A204.1 (cell line): Measurements from ENCODE around the gene MMP8.

Experiments
- FAIRE-seq: peaks from 2 replicates; lab custom pipeline; 2012; peaks lifted over from hg19 to GRCh38; lab: Jason Lieb, UNC

The MMP8 gene

DNA sequence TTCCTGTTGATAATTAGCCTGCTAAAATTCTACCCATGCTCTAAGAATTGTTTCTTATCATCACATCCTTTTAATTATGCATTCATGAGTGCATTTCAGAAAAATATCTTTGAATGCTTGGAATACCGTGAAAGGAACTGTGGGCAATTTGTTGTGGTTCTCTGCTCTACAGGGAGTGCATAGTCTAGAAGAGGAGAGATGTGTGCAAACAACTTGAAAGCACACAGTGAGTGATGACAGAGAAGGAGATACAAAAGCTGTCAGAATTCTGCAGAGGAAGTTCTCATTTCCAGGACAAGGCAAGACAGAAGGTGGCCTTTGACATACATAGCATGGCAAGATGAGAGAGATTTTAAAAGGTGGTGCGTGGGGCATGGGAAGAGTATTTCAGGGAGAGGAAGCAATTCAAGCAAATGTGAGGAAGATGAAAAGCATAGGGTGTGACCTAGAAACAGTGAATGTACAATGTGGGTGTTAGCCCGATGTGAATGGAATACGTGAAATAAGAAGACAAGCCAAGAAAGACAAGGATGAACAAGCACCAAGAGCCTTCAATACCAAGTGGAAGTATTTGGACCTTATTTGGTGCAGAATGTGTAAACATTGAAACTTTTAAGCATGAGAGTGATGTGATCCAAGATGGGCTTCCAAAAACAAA, 5.0 kb downstream of the MMP8 start:
- FAIRE-seq: no peak

DNA sequence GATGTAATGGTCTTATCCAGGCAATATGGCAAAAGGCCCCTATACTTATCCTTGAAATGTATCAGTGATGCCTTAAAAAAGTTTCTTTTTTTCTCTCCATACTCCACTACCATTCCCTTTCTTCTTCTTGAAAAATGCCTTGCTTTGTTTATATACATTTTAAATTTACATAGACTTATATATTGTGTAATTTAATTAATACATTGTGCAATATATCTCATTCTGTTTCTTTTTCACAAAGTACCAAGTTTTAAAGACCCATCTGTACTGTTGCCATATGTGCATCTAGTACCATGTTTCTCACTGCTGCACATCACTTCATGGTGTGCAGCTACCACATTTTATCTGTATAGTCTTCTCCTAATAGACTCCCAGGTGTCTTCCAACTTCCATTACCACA, 7.5 kb downstream of the MMP8 start:
- no peak for FAIRE-seq

DNA sequence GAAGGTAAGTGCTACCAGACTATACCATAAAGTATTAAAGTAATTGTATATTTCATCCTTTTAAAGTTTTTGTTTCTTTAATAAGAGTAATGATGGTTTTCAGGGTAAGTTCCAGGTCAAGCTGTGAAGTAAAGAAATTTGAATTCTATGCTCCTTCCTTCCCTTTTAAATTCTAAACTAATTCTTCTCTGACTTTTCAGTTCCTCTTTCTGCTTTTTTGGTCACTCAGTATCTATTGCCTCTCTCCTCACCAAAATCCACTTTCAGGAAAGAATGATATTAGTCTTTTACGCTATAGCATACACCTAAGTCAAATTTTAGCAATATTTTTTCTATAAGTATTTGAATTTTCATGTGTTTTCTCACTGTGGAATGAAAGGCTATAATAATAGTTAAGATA, 8.2 kb downstream of the MMP8 start:
- FAIRE-seq: no peak

DNA sequence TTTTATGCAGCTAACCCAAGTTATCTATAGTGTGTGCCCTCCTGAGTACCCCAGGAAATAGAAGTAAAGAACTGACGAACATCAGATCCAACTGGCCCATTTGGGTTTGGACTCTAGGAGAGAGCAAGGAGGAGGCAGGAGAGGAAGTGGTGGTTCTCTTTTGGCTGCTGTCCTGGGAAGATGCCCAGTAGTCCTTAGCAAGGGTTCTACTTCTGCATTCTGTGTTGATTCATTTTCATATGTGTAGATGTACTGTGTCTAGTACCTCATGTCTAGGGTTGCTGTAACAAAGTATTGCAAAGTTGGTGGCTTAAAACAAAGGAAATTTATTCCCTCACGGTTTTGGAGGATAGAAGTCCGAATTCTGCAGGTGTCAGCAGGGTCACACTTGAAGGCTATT, 12.6 kb downstream of the MMP8 start:
- no peak for FAIRE-seq

DNA sequence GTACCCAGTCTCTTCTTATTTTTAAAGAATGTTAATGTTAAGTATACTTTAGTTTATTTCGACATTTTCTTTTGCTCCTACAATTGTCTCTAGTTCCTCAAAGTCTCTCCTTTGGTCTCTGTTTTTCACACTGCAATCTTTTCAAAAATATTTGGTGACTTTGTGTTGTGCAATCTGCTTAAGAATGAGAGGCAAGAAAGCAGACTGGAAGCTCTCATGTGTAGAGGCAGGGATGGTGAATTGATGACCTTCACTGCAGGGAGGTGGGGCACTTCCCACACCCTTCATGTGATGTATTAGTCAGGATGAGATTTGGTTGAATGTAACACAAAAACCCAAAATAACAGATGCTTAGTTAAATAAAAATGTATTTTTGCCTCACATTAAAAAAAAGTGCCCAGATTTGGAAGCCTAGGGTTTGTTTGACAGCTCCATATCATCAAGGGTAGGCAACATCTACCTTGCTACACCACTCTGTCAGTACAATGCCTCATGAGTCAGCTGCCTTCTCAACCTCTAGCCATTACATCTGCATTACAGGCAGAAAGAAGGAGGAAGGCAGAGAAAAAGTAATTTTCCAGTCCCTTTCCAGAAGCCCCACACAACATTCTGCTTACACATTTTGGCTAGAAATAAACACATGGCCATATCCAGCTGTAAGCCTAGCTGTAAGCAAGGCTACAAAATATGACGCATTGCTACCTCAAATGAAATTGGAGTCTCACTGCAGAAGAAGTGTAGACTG, 15.4 kb downstream of the MMP8 start:
- no peak for FAIRE-seq

DNA sequence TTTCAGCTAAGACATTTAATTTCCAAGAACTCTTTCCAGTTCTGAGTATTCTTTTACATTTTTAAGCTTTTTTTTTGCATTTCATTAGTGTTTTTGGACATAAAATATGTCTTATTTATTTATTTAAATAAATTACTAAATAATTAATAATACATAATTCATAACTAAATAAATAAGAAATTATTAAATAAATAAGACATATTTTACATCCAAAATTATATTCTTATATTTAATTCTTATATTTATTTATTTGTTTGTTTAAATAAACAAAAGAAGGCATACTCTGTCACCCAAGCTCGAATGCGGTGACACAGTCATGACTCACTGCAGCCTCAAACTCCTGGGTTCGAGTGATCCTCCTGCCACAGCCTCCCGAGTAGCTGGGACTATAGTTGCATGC, 16.1 kb downstream of the MMP8 start:
- peak; percentile 52 for FAIRE-seq

DNA sequence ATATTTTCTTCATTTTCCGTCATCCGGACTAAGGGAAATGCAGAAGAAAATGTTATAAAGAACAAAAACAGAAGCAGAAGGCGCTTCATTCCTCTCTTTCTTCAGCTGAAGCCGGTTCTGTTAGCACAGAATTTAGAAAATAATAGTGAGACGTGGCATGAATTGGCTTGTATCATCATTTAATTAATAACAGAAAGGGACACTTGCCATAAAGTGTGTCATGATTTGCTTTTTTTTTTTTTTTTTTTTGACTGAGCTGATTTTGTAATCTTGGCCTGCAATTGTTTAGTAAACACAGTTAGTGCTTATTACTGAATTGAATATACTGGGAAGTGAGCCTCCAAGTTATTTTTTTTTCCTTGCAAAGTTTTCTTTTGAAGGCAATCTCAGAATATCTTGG, 19.1 kb downstream of the MMP8 start, which contains the start of gene MMP27:
Gene MMP27, minus strand, starts transcription at position 144 of the 400 bp plus-strand sequence. Its CDS starts 55 bp downstream, at position 89.
- FAIRE-seq: no peak

DNA sequence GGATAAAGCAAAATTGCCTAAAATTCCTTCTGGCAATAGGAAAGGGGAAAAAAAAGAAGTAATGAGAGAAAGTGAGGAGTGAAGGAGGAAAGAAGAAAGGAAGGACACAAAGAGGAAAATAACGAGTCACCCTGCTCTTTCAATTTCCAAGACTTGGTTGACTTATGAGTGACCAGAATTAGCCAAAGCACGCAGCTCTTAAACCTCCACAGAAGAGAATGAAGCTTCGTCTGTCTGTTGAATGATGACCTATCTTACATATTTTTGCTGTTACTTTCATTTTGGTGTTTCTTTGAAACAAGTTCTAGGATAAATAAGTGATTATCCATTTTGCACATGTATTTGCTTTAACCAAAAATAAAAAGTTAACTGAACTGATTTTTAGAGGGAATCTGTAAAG, 19.9 kb downstream of the MMP8 start:
- no peak for FAIRE-seq

DNA sequence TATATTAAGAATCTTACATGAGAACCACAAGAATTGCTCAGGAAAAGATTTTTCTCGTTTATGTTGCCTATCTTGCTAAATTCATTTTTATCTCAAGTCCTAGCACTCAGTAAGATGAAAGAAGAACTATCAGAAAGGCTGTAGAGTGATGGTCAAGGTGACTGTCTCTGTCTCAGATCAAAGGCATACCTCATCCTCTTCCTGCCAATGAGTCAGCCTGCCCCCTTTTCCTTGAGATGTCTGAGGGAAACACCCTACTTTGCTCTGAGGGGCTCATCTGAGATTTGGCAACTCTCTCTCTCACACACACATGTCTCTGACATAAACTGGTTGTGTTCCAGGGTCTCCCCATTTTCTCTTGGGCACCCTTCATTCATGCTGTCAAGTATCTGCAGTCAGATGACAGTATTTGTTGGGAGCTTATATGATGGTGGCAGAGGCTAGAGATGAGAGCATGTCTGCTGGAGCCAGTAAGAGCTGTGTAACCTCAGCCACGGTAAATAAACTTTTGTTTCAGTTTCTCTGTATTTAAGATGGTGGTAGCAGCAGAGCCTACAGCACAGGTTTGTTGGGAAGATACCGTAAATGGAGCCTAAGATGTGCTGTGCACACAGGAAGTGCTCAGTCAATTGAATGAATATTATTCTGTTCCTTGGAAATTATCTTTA, 20.8 kb downstream of the MMP8 start:
- no peak for FAIRE-seq

DNA sequence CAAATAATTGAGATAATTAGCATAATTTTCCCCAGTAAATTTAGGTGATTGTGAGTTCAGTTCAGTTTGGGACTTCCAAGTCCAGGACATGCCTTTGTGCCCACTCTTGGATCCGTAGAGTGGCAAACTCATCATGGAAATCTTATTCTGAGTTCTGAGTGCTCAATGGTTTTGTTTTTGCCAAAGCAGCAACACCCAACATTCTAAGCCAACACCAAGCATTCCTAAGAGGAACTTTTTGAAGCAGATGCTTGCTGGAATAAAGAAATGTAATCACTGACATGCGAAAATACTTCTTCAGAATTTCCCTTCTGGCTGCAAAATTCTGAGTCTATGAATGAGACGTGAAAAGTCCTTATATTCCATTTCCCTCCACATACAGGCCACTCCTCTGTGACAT, 29.6 kb downstream of the MMP8 start:
- no peak for FAIRE-seq

DNA sequence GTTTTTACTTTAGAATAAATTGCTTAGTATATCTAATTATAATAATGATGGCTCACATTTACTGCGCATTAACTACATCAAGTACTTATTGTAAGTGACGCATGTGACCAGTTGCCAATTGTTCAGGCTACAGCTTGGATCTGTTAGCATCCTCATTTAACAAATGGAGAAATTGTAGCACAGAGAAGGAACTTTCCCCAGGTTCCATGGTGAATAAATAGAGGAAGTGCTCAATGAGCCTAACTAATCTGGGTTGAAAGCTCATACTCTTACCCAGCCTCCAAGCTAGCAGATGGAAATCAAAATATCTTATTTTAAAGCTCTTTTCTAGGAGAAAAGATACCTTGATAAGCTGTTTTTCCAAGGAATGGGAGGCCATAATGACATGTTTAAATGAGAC, 39.0 kb downstream of the MMP8 start:
- no peak for FAIRE-seq

DNA sequence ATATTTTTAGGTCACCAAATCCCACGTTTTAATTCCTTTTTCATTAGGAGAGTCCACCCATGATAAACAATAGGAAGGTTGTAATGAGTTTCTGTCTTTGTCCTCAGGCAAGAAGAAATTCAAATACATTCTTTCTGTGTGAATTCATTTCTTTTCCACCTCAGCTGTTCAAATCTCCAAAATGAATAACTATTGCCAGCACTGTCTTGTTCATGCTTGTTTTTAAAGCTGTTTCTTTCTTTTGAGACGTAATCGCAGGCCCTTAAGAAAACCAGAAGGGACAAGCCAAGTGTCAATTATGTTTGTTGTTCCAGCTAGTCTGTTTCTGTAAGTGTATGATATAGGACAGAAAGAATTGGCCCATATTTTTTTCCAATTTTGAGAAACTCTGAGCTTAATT, 39.4 kb downstream of the MMP8 start:
- no peak for FAIRE-seq

DNA sequence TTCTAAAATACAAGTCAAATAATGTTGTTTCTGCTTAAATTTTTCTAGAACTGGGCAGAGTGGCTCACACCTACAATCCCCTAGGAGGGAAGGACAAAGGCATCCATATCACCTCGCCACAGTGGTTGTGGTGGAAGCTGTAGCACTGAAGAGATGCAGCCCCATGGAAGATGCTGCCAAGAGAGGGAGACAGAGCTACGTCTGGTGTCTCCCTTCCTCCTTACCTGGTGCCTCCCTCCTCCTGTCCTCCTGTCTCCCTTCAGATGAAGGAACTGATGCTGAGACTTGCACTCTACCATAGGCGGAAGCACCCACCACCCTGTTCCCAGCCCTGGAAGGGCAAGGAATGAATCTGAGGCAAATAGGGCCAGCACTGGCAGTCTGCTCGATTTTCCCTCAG, 41.5 kb downstream of the MMP8 start:
- FAIRE-seq: no peak

DNA sequence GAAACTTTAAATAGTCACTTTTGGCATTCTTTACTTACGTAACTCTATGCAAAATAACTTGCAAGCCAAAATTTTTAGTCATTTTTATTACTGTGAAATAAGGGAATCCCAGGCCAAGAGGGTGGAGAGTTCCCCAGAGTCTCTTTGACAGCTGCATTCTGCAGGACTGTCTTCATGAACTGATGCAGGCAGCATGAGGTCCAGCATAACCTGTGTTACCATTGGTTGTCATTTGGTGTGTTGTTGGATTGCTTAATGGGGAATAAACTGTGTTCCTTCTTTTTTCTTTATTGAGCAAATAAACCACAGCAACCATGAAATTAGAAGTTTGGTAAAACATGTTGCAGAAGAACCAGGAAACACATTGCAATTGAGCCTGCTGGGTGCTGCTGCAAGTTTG, 43.8 kb downstream of the MMP8 start:
- FAIRE-seq: no peak

DNA sequence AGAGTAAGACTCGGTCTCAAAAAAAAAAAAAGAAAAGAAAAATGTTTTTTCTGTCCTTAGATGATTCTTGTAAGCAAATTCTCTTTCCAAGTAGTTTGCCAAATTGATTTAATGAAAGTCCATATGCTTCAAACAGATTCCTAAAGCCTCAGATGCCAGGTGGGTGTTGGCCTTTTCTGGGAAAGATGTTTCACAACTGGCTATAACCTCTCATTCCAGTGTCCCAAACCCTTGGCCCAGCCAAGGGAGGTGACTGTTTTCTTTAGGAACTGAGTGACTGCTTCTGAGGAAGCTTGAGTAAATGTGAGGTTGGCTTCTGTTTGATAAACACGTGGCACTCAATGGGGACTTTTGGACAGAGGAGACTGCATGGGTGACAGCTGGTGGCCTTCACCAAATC, 46.7 kb downstream of the MMP8 start:
- FAIRE-seq: no peak

DNA sequence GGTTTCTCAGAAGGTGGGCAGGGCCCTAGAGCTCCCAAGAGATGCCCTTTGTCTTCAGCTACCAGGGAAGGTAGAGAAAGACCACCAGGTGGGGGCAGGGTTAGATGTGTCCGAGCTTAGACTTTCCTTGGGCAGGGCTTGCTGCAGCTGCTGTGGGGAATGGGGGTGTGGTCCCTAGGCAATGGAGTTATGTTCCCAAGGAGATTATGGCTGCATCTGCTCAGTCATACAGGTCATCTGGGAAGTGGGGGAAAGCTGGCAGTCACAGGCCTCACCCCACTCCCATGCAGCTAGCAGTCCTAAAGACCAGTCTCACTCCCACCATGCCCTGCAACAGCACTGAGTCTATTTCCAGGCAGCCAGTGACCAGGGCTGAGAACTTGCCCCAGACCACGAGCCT, 48.7 kb downstream of the MMP8 start:
- no peak for FAIRE-seq

DNA sequence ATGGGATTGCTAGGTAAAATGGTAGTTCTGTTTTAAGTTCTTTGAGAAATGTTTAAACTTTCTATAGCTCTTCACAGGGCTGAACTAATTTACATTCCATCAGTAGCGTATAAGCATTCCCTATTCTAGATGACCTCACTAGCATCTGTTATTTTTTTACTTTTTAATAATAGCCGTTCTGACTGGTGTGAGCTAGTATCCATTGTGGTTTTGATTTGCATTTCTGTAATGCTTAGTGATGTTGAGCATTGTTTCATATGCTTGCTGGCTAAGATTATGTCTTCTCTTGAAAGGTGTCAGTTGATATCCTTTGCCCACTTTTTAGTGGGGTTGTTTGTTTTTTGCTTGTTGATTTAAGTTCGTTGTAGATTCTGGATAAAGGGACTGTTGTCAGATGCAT, 55.1 kb downstream of the MMP8 start:
- no peak for FAIRE-seq

DNA sequence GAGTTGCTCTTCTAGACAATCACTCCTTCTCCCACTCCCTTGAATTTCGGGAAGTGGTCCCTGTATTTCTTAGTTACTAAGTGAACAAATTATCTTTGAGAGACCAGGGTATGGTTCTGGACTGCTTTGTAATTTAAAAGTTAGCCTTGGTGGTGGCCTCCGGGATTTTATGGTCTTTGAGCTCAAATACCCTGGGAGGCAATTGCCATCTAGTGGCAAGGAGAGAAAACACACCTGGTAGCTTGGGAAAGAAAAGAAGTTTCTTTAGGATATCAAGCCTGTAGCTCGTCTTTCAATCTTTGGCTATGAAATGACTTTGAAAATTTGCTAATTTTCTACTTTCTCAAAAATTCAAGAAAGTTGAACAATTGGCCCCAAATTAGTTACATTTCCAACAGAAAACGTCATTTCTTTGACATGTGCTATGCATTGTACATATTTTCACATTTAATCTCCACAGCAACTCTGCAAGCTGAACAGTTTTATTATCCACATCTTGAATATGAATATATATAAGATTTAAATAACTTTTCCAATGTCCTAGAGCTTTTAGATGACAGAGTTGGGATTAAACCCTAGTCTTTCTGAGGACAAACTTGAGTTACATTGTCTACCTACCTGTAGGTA, 58.3 kb downstream of the MMP8 start:
- FAIRE-seq: peak; percentile 96

DNA sequence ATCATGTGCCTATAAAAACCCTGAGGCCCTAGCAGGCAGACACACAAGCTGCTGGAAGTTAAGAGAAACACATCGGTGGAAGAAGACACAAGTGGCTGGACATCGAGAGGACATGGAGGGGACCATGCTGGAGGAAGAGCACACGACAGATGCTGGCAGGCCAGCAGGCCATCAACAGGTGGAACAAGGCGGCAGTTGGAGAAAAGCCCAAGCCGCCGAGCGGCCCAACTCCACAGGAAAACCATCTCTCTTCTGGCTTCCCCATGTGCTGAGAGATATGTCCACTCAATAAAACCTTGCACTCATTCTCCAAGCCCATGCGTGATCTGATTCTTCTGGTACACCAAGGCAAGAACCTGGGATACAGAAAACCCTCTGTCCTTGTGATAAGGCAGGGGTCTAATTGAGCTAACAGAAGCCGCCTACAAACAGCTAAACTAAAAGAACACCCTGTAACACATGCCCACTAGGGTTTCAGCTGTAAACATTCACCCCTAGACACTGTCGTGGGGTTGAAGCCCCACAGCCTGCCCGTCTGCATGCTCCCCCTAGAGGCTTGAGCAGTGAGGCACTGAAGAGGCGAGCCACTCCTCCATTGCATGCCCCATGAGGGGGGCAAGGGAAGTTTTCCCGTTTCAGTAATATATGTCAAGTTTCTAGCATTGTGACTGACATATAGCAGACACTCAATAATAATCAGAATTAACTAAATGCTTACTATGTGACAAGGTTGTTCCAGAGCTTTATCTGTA, 60.6 kb downstream of the MMP8 start:
- FAIRE-seq: no peak

DNA sequence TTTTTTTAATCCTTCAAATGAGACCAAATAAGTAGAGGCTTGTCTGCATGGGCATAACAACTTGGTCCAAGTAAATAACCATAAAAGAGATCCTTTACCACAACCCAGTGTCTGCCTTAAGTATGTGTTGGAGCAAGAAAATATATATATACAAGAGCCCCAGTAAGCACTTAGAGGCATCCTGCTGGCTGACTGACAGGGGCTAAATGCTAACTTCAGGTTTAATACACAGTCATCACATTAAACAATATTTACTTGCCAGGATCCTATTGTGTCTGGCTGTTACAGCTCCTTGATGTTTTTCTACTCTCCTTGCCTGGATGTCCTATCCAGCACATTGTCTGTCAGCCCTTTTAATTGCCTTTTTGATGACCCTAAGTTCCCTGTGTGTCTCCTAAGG, 62.1 kb downstream of the MMP8 start:
- no peak for FAIRE-seq
